Measurements from ENCODE around the gene NKAIN4.

- TF ChIP-seq SP1 (IDR thresholded peaks at IDR 0.05) (no peak), GABPA (IDR thresholded peaks at IDR 0.05 in 1 of 2, conservative IDR thresholded peaks at IDR 0.05 in 1 of 2) (no peak), JUND (IDR thresholded peaks at IDR 0.05) (no peak), TAF1 (conservative IDR thresholded peaks at IDR 0.05) (no peak), CTCF (IDR thresholded peaks at IDR 0.05; ENCODE audit: low read depth, low read length, missing input control) (no peak), FOXA1 (IDR thresholded peaks at IDR 0.05) (no peak), YY1 (IDR thresholded peaks at IDR 0.05) (no peak), REST (IDR thresholded peaks at IDR 0.05) (no peak), NR2F2 (IDR thresholded peaks at IDR 0.05) (no peak), RAD21 (IDR thresholded peaks at IDR 0.05) (no peak), ATF3 (IDR thresholded peaks at IDR 0.05) (no peak), MAX (IDR thresholded peaks at IDR 0.05) (no peak)
Observed at GRCh38 chr20:63194797-63195173, 59.5 kb downstream of the NKAIN4 start.
